LNCaP clone FGC (cell line): ENCODE results near the gene GK.

ENCODE experiments used
- DNase-seq: peaks from one replicate; pipeline ENCODE4 v3.0.0-alpha.2; 2011; ENCODE audit warnings: low read depth
- H3K4me3 ChIP-seq: 2 replicates; pipeline ENCODE4 v1.5.1; 2011; ENCODE audit warnings: mild to moderate bottlenecking, low read depth, low read length, control low read depth
- CTCF ChIP-seq: IDR thresholded peaks from 2 replicates; pipeline ENCODE4 v1.5.1; 2012; ENCODE audit warnings: mild to moderate bottlenecking; ENCODE audit not compliant: control insufficient read depth, insufficient read depth; ENCODE audit errors: extremely low read depth

GK gene

GRCh38 chrX:30777575-30777974 lies 124.4 kb downstream of the GK start:
- no peak overlapping the region for H3K4me3 ChIP-seq
- DNase-seq, result no peak
- no peak for TF ChIP-seq CTCF

- DNase-seq, result no peak
- no peak for TF ChIP-seq CTCF
- no peak overlapping the region for H3K4me3 ChIP-seq
Measured at GRCh38 chrX:30779453-30780030, 126.3 kb downstream of the GK start.
